ENCODE data around the gene POLR3B.

GRCh38 chr12:106445959-106446358, 88.4 kb downstream of the POLR3B start:
- TF ChIP-seq CTCF (IDR thresholded peaks at IDR 0.05; ENCODE audit: low read depth, low read length, poor library complexity, severe bottlenecking) (no peak), EZH2phosphoT487 (IDR thresholded peaks at IDR 0.05; ENCODE audit: borderline replicate concordance, low read length) (no peak)

Measured in DOHH2 (cell line).